Posterior vena cava (tissue), 2 donors: ENCODE results near the gene TRPV3. TPM values are rescaled to one million over a fixed set of nuclear protein-coding genes. Genes with fewer than 3 reads are reported as not detected.
"Not testable (repeated sequence)": the region's sequence is repeated elsewhere in the genome, so short reads cannot be mapped to it uniquely, and the experiment has no call there.

Experiments used
- DNase-seq: peaks from one replicate; pipeline ENCODE4 v3.0.0-alpha.2; 2020; ENCODE audit warnings: low spot score
- intact Hi-C, 2 donors: fragments of 100-400 bp; cut with DNase I; formaldehyde crosslinking; loops; one replicate each; pipeline versions ENCODE4 v1.14.1 to v1.14.2; 2022 to 2023
- total RNA-seq, 2 donors: library from RNA; stranded (reverse); fragmentation: NEBNext Ultra II Directional; extraction: Animal tissue kit (Norgen Biotek cat#: 25700); gene quantifications; one replicate each; pipeline ENCODE4 v1.2.1, GENCODE V29; 2021
- donor health status: DM: yes; HTN: yes; CAD: no.
- donor health status: DM: yes; HTN: yes; CAD: no.

The TRPV3 gene
- total RNA-seq, 2 donors from 2014 or later: 1.5 to 2.7 TPM

DNA sequence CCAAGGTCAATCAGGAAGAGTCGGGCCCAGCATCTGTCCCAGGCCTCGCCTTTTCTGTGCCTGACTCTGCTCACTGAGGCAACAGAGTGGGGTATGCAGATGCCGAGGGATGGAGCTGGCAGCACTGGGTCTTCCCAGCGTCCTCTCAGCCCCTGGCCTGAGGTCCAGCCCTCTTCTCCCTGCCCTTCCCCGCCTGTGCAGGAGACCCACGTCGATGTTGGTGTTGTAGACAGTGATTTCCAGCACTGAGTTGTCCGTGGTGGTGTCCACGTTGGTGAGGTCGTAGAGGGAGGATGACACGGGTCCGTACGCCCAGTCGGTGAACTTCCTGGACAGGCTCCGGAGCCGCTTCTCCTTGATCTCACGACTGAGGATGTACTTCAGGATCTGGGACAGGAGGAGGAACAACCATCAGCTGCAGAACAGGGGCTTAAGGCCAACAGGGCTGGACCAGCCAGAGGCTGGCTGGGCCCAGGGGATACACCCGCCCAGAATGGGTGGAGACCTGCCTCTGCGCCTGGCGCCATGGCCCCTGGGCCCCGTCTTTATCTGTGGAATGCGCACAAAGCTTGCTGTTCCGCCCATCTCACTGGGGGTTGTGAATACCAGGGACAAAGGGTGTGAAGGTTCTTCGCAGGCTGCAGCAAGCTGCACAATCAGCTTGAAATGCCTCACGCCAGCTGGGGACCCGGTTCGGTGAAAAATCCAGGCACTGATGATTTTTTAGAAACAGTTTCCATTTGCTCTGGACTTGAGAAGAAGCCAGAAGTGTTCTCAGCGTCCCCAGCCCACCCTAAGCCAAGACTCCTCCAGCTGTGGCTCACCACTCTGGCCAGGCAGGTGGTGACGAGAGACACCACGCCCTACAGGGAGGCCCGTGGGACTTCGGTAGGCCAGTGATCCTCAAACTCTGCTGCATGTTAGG is 27.5 kb downstream of the TRPV3 start:
- peak; percentile 91 for DNase-seq
- intact Hi-C loops: loop anchor here in 1 of 2 donors (10.0 kb wide), 1 partner anchor 105 kb away; the partner anchor contains the start of genes CTNS and SHPK

DNA sequence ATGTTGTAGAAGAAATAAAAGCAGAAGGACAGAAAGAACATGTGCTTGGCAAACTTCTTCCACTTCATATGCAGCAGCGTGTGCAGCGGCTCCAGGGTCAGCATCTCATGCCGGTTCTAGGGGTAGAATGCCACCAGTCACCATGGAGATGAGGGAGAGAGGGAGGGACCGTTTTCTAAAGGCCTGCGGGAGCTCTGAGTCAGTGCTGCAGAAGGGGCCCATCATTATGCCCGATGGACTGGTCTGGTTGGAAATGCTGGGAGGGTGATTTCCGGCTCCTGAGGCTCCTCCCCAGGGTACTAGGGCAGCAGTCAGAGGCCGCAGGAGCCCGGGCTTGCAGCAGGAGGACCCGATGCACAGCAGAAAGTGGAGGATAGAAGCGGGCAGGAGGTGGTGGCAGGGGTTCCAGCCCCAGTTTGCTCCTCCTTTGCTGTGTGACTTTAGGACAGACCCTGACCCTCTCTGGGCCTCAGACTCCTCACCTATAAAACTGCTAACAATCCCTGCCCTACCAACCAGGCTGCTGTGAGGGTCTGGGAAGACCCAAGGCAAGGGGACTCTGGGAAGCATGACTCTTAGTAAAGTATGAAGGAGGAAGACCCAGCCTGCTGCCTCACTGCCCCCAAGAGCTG is 28.6 kb downstream of the TRPV3 start:
- intact Hi-C loops: no loop called here
- DNase-seq: peak; percentile 22

DNA sequence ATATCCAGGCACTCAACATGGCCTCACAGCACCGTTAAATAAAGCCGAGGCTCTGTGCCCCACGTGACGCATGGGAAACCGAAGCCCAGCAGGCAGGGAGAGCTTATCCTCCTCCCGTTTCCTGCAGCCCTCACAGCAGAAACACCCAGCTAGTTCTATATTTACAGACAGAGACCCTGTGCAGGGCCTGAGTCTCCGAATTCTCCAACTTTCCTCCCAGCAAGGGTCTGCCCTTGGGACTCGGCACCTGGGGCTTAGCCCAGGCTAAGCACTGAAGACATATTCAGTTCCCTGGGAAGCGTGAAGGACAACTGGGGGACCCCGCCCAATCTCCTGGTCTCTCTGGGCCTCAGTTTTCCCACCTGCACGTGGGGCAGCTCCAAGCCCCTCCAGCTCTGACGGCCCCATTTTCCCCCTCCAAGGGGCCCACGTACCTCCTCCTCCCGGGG is 29.2 kb downstream of the TRPV3 start:
- peak; percentile 34 for DNase-seq
- intact Hi-C loops: no loop called here

DNA sequence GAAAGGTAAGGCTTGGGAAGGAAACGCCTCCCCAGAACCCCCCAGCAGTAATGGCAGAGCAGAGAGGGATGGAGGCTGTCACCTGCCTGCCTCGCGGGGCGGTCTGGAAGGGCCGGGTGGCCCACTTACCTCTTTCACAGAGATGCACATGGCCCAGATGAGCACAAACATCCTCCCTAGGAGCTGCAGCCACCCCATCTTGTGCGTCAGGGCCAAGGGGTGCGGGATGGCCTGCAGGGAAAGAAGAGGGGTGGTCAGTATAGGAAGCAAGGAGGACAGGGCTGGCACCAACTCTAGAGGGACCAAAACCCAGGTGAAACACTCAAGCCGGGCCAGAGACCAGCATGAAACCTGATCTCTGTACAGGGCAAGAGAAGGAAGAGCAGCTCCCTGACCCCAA is 29.7 kb downstream of the TRPV3 start:
- peak; percentile 59 for DNase-seq
- intact Hi-C loops: loop anchor here in 1 of 2 donors (1.0 kb wide), 1 partner anchor 23 kb away; no protein-coding TSS in a partner anchor

DNA sequence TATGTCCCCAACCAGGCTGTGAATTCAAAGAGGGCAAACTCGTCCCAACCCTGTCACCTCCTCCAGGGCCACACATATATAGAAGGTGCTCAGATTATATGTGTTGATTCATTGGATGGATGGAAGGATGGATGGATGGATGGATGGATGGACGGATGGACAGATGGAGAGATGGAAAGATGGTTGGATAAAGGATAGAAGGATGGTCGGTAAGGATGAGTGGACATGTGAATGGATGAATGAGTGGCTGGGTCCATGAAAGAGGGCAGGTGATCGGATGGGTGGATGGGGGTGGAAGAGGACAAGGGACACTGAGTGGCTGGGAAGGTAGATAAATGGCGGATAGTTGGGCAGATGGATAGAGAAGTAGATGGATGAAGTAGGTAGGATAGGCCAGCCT is 30.1 kb downstream of the TRPV3 start:
- peak; percentile 17 for DNase-seq
- intact Hi-C loops: loop anchor here in 1 of 2 donors (1.0 kb wide), 1 partner anchor 22 kb away; no protein-coding TSS in a partner anchor

DNA sequence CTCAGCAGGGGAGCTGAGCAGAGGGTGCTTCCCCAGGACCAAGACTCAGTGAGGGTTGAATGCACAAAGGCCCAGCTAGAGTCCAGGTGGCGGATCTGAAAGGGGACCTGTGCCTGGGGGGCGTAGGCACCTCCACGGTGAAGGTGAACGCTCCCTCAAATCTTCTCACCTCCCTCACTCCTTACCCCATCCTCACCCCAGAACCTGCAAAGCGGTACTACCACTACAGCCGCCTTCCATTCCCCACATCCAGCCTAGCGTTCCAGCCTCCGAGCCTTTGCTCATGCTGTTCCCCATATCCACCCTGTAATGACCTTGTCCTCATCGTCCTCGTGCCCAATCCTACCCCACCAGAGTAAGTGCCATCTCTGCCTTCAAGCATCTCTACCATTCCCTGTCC is 30.6 kb downstream of the TRPV3 start:
- DNase-seq: peak; percentile 60
- intact Hi-C loops: loop anchor here in 1 of 2 donors (1.0 kb wide), 1 partner anchor 22 kb away; no protein-coding TSS in a partner anchor

DNA sequence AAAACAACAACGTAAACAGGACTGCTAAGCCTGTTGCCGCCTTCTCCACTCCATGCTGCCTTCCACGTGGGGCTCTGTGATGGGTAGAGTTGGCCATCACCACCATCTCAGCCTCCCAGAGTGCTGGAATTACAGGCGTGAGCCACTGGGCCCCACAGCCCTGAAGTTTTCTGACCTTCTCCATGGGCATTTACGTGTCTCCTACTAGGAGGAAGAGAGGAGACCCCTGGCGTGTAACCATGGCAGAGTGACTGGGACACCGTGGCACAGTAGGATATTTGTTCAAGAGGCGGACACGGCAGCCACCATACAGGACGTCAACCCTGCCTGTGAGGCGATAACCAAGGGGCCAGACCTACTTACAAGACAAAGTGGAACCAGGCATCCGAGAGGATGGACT is 31.1 kb downstream of the TRPV3 start:
- intact Hi-C loops: no loop called here
- peak; percentile 54 for DNase-seq

DNA sequence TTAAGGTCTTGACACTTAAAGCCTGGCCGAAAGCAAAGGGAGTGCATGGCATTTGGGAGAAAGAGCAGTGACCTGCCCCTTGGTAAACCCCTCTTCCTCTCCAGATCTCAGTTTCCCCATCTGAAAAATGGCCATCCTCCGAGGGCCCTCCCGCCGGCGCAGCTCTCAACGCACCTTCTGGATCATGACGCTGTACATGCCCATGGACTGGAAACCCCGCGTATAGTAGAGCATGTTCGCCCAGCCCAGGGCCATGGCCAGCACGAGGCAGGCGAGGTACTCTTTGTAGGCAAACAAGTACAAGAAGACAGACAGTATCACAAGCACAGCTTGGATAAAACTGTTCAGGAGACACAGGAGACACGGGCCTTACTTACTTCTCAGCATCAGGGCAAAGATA is 33.6 kb downstream of the TRPV3 start:
- intact Hi-C loops: no loop called here

DNA sequence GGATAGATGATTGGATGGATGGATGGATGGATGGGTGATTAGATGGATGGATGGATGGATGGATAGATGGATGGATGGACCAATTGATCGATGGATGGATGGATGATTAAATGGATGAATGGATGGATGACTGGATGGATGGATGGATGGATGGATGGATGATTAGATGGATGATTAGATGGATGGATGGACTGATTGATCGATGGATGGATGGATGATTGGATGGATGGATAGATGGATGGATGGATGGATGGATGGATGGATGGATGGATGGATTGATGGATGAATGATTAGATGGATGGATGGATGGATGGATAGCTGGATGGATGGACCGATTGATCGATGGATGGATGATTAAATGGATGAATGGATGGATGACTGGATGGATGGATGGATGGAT is 38.1 kb downstream of the TRPV3 start:
- DNase-seq, intact Hi-C loops: not testable (repeated sequence)

More for the DNA sequence above, 33.6 kb downstream of the TRPV3 start:
- no peak for DNase-seq

DNA sequence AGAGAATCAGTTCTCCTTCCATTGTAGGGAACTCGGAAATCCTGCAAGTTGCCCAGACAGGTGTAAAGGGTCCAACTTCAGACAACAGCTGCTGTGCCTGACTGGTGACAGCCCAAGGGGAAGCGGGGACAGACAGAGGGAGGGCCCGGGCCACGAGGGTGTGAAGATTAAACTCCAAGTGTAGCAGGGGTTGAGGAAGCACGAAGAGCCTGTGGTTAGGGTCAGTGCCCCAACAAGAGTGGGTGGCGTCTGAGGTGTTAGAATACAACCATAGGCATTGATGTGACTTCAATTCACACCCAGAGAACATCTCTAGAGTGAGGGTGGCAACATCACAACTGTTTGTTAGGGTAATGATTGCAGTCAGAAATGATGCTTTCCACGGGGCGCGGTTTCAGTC is 42.7 kb downstream of the TRPV3 start:
- intact Hi-C loops: no loop called here
- no peak for DNase-seq

DNA sequence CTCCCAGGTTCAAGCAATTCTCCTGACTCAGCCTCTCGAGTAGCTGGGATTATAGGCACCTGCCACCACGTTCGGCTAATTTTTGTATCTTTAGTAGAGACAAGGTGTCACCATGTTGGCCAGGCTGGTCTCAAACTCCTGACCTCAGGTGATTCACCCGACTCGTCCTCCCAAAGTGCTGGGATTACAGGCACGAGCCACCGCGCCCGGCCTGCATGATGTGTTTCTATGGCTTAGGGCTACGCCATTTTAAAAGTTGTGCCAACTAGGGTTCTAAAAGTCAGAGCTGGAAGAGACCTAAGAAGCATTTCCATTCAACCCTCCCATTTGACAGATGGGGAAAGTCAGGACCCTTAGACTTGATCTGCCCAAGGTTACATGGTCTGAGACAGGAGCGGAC is 43.4 kb downstream of the TRPV3 start:
- intact Hi-C loops, DNase-seq: not testable (repeated sequence)

DNA sequence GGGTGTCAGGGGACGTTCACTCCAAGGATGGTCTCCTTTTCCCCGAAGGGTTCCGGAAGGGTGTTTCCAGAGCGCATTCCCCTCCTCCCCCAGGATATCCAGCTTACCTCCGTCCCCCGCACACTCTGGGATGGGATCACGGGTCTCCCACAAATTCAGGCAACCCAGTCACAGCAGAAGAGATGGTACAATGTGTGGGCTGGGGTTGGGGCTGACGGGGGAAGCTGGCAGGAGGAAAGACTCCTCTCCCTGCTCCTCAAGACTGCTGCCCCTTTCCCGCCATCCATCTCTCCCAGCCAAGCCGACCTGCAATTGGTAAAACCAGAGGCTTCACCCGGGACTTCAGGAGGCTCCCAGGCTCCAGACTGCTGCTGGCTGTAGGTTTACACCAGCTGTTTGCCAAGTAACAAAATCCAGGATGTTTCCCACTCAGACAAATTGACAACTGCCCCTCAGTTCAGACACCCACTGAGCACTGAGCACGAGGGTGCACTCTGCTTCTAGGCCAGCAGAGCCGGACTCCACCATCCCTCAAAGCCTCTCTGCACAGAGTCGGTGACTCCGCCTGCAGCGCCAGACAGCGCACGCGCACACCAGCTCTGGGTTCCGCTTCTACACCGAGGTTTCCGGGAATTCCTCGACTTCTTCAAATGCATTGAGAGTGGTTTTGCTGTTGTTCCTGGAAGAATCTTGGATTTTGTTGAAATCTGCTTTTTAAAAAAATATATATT is 44.1 kb downstream of the TRPV3 start:
- intact Hi-C loops: no loop called here

DNA sequence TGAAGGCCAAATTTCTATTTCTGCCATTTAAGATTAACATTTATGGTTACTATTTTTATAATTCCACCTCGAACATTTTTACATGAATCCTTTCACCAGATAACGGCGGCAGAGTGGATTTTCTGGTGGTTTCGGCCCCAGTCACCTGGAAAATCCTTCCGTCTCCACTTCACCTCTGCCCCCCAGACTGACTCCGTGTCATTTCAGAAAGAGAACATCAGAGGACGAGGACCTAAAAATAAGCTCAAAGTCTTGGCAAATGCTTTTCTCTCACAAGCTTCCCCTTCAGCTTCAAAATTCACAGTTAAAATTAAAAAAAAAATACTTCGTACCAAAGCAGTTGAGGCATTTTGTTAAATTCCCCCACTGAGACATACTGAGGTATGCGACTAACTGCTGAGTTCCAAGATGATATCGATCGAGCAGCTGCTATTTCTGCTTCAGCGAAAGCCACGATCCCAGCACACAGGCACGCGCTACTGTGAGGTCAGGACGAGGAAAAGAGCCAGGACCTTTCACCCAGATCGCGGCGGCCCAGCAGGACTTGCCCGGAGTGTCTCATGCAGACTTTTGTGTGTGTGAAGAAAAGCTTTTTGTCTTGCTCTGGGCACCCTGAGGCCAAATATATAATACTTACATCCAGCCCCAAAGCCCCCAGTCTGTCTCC is 45.0 kb downstream of the TRPV3 start:
- intact Hi-C loops: no loop called here

More for the DNA sequence above, 44.1 kb downstream of the TRPV3 start:
- DNase-seq: no peak

DNA sequence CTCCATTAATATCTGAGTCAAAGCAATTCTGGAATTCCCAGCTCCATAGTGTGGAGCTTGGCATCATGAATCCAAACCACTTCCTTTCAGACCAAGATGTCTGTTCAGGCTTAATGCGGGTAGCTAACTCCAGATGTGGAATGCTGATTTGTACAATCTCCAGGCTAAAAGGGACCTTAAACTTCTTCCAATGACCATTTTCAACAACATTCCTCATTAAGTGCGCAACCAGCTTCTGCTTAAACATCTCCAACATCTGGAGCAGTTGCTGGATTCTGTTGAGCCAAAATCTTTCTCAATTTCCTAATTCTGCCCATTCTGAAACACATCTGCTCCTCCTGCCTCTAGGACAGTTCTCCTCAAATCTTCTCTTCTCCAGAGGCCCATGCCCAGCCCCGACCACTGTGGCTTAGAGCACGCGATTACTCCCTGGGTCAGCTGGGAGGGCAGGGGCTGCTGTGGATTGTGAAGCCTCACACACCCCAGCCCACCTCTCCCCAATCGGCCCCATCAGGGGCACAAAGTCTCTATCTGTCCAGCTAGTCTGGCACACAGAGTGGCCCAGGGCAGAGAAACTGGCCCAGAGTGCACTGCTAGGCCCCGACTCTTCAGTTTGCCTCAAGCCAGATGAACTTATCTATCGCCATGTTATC is 45.6 kb downstream of the TRPV3 start:
- intact Hi-C loops: no loop called here
- no peak for DNase-seq

More for the DNA sequence above, 45.0 kb downstream of the TRPV3 start:
- DNase-seq: peak; percentile 88

DNA sequence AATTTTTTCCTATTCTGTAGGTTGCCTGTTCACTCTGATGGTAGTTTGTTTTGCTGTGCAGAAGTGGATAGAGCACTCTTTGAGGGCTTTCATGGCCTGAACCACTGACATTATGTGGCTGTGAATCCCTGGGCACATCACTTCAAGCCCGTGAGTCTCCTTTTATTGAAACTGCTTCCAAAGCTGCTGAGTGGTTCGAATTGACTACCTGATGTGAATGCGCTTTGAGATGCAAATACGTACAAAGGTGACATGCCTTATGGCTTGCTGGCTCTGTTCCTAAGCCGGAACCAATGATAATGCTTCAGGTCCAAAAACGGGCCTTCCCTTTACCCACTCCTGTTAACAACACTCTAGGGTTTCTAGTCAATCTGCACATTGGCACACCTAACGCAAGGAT is 47.5 kb downstream of the TRPV3 start:
- intact Hi-C loops: no loop called here
- DNase-seq: no peak

DNA sequence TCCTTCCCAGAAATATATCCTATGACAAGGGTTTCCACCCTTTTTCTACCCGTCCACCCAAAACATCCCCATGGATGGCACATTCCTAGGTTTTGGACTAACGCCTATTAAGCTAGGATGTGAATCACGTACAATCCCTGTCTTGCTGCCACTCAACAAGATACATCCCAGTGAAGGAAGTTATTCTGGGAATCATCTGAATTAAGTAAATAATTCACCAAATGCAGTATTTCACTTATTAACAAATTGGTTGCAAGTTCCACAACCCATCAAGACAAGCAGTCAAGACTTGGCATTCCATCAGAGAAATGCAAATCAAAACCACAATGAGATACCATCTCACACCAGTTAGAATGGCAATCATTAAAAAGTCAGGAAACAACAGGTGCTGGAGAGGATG is 49.7 kb downstream of the TRPV3 start:
- intact Hi-C loops: no loop called here
- no peak for DNase-seq

DNA sequence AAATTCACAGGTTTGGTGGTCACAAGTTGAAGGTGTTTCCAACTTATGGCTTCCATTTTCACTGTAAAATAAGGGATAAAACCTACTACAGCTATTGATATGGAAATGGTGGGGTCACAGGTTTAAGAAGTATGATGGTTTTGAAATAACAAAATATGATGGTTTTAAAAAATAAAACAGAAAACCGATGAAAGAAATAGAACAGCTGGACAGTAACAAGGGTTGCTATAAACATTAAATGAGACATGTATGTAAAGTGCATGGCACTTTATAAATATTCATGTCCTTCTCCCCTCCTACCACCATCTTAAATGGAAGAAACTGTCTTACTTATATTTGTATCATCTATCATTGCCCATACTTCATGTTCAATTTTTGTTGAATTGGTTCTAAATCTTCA is 50.5 kb downstream of the TRPV3 start:
- intact Hi-C loops: no loop called here
- no peak for DNase-seq

DNA sequence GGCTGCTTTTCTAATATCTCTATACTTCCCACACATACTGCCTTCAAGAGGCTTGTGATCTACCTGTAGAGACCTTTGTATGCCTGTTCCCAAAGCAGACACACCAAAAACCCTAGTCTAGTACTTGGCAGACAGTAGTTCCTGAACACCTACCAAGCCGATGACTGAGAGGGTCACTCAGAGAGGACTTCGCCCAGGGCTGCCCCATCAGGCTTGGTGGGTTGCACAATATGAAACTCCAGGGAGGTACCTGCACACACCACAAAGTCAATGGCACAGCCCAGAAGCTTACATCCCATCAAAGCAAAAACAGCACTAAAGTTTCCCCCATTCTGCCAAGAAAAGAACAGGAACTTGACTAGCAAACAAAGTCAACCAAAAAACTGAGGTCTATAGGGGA is 51.6 kb downstream of the TRPV3 start:
- no peak for DNase-seq
- intact Hi-C loops: no loop called here
